GM18858 (cell line): ENCODE measurements around the gene RORC.

Experiments used
- ATAC-seq: cut with Tn5 transposase; IDR thresholded peaks from one replicate; pipeline ENCODE4 v1.9.1; 2021; ENCODE audit not compliant: unreplicated experiment

The RORC gene

GRCh38 chr1:151849126-151849525 is 17.5 kb upstream of the RORC start:
- ATAC-seq, result no peak

GRCh38 chr1:151847867-151848596 is 16.4 kb upstream of the RORC start:
- no peak for ATAC-seq

- no peak for ATAC-seq
These were observed 15.2 kb upstream of the RORC start for GRCh38 chr1:151846686-151847237.

GRCh38 chr1:151846062-151846568 is 14.5 kb upstream of the RORC start:
- no peak for ATAC-seq

GRCh38 chr1:151843398-151843797 is 11.8 kb upstream of the RORC start:
- ATAC-seq, result no peak

- ATAC-seq, result no peak
These were observed 9.5 kb upstream of the RORC start for GRCh38 chr1:151841141-151841540.

GRCh38 chr1:151840421-151840820 is 8.8 kb upstream of the RORC start:
- no peak for ATAC-seq

- ATAC-seq, result no peak
These were observed 8.1 kb upstream of the RORC start, which contains the start of gene C2CD4D for GRCh38 chr1:151839457-151840403. TSS of gene C2CD4D (minus strand) at chr1:151839820. CDS start at chr1:151838989, 831 bp downstream.

GRCh38 chr1:151839082-151839412 is 7.4 kb upstream of the RORC start:
- no peak for ATAC-seq

GRCh38 chr1:151838222-151839081 is 6.8 kb upstream of the RORC start:
- ATAC-seq, result no peak

- no peak for ATAC-seq
These were observed 6.3 kb upstream of the RORC start for GRCh38 chr1:151837884-151838221.

- no peak for ATAC-seq
These were observed 5.6 kb upstream of the RORC start for GRCh38 chr1:151837197-151837596.

- ATAC-seq, result no peak
These were observed 4.0 kb upstream of the RORC start for GRCh38 chr1:151835596-151835995.

- no peak for ATAC-seq
These were observed 2.6 kb upstream of the RORC start for GRCh38 chr1:151834239-151834638.

- ATAC-seq, result no peak
These were observed 1.7 kb upstream of the RORC start for GRCh38 chr1:151833172-151833900.

GRCh38 chr1:151832318-151832980 is 847 bp upstream of the RORC start:
- no peak for ATAC-seq

- no peak for ATAC-seq
These were observed 378 bp downstream of the RORC start for GRCh38 chr1:151831256-151831591.

GRCh38 chr1:151830055-151830454 is 1.5 kb downstream of the RORC start:
- ATAC-seq, result no peak

- no peak for ATAC-seq
These were observed 2.1 kb downstream of the RORC start for GRCh38 chr1:151829352-151830046.
